Natural killer cell (primary cell): ENCODE results near the gene PROM2. TPM values are rescaled to one million over a fixed set of nuclear protein-coding genes. Genes with fewer than 3 reads are reported as not detected.

Source experiments
- ATAC-seq, 3 donors: fragments of 150-1000 bp in 2 of 3; fragments of 200-7000 bp in 1 of 3; cut with Tn5 transposase; 1 replicate in 1 of 3; 2 replicates in 2 of 3; pipeline ENCODE4 v1.10.0; 2021; ENCODE audit warnings: mild to moderate bottlenecking in 2 of 3, moderate library complexity in 2 of 3
- DNase-seq, 2 donors: peaks; one replicate each; pipeline versions ENCODE4 v3.0.0 to v3.0.0-alpha.2; 2013 to 2021; ENCODE audit warnings: mixed read lengths in 1 of 2
- H3K27ac ChIP-seq: one replicate; pipeline ENCODE4 v1.5.1; 2013; ENCODE audit warnings: mild to moderate bottlenecking, low read length
- H3K27me3 ChIP-seq: one replicate; pipeline ENCODE4 v1.6.1; 2013; ENCODE audit warnings: low read length; ENCODE audit not compliant: control insufficient read depth, insufficient read depth
- H3K36me3 ChIP-seq: one replicate; pipeline ENCODE4 v1.6.1; 2013; ENCODE audit warnings: low read length; ENCODE audit not compliant: control insufficient read depth, insufficient read depth
- H3K4me1 ChIP-seq: one replicate; pipeline ENCODE4 v1.6.1; 2013; ENCODE audit warnings: low read length; ENCODE audit not compliant: control insufficient read depth, insufficient read depth
- H3K4me3 ChIP-seq: one replicate; pipeline ENCODE4 v1.5.1; 2013; ENCODE audit warnings: low read length
- H3K9me3 ChIP-seq: one replicate; pipeline ENCODE4 v1.6.1; 2013; ENCODE audit warnings: low read length; ENCODE audit not compliant: control insufficient read depth, insufficient read depth
- H3K27ac Mint-ChIP-seq, 2 donors: one replicate each; pipeline ENCODE4 v1.8.0; 2022; ENCODE audit warnings: mild to moderate bottlenecking in 2 of 2, mixed read lengths in 2 of 2, moderate library complexity in 1 of 2
- H3K27me3 Mint-ChIP-seq, 2 donors: one replicate each; pipeline ENCODE4 v1.8.0; 2022; ENCODE audit warnings: low read depth in 2 of 2, mixed read lengths in 2 of 2
- H3K36me3 Mint-ChIP-seq: one replicate; pipeline ENCODE4 v1.8.0; 2022; ENCODE audit warnings: mixed read lengths
- H3K4me1 Mint-ChIP-seq, 2 donors: one replicate each; pipeline ENCODE4 v1.8.0; 2022; ENCODE audit warnings: mixed read lengths in 2 of 2
- H3K4me3 Mint-ChIP-seq: one replicate; pipeline ENCODE4 v1.8.0; 2022; ENCODE audit warnings: mild to moderate bottlenecking, moderate library complexity, mixed read lengths
- H3K9me3 Mint-ChIP-seq, 2 donors: one replicate each; pipeline ENCODE4 v1.8.0; 2022; ENCODE audit warnings: mixed read lengths in 2 of 2
- WGBS: methylation state at CpG from one replicate; pipeline ENCODE4 v1.1.7; 2013; ENCODE audit warnings: missing lambda C conversion rate; ENCODE audit not compliant: insufficient coverage; 5-methylcytosine and 5-hydroxymethylcytosine counted together
- intact Hi-C: fragments of 100-400 bp; cut with micrococcal nuclease; formaldehyde crosslinking; loops from one replicate; pipeline ENCODE4 v1.14.2; 2022
- total RNA-seq, 4 donors: library from RNA; stranded (reverse); fragments of 120-200 nt in 1 of 4; gene quantifications; one replicate each; pipeline versions ENCODE4 v1.2.3 to v1.2.4, GENCODE V29; 2013 to 2022
- TF ChIP-seq, protein P1 (sequence below): fragments of 200-600 bp; IDR thresholded peaks from one replicate; pipeline ENCODE4 v1.8.0; 2022; ENCODE audit warnings: antibody characterized with exemption

Gene PROM2
- total RNA-seq, 3 donors from 2014 or later (not counting 1 experiment from before 2014, with no cell fraction given): 0.64 to 1.1 (median 0.70) TPM

GRCh38 chr2:95298486-95299111 is 24.4 kb downstream of the PROM2 start:
- ATAC-seq (no peak), DNase-seq (no peak)
- TF ChIP-seq, protein P1, sequence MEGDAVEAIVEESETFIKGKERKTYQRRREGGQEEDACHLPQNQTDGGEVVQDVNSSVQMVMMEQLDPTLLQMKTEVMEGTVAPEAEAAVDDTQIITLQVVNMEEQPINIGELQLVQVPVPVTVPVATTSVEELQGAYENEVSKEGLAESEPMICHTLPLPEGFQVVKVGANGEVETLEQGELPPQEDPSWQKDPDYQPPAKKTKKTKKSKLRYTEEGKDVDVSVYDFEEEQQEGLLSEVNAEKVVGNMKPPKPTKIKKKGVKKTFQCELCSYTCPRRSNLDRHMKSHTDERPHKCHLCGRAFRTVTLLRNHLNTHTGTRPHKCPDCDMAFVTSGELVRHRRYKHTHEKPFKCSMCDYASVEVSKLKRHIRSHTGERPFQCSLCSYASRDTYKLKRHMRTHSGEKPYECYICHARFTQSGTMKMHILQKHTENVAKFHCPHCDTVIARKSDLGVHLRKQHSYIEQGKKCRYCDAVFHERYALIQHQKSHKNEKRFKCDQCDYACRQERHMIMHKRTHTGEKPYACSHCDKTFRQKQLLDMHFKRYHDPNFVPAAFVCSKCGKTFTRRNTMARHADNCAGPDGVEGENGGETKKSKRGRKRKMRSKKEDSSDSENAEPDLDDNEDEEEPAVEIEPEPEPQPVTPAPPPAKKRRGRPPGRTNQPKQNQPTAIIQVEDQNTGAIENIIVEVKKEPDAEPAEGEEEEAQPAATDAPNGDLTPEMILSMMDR: no peak
- Mint-ChIP-seq H3K27me3 (peaks cover 0 to 3% of the 10 kb centered on the region in 2 donors), H3K27ac (no peak overlapping the region), H3K9me3 (no peaks in the 10 kb centered on the region), H3K36me3 (no peaks in the 10 kb centered on the region), H3K4me3 (no peak overlapping the region), H3K4me1 (peaks cover 0 to 6% of the 10 kb centered on the region in 2 donors)
- H3K27me3 ChIP-seq: no peaks in the 10 kb centered on the region
- H3K36me3 ChIP-seq: no peaks in the 10 kb centered on the region
- H3K4me1 ChIP-seq: no peaks in the 10 kb centered on the region
- no peak overlapping the region for H3K27ac ChIP-seq
- no peaks in the 10 kb centered on the region for H3K9me3 ChIP-seq
- intact Hi-C loops: no loop called here
- 81% methylated on average over 9 of the region's 9 CpGs for WGBS
- H3K4me3 ChIP-seq: no peak overlapping the region

GRCh38 chr2:95299961-95300360 is 25.7 kb downstream of the PROM2 start:
- no peaks in the 10 kb centered on the region for H3K9me3 Mint-ChIP-seq
- no peak for DNase-seq
- H3K27ac Mint-ChIP-seq: no peak overlapping the region
- Histone ChIP-seq H3K4me1 (no peaks in the 10 kb centered on the region), H3K4me3 (no peak overlapping the region), H3K27ac (no peak overlapping the region), H3K9me3 (no peaks in the 10 kb centered on the region), H3K27me3 (no peaks in the 10 kb centered on the region), H3K36me3 (no peaks in the 10 kb centered on the region)
- intact Hi-C loops: no loop called here
- H3K36me3 Mint-ChIP-seq: no peaks in the 10 kb centered on the region
- no peak for ATAC-seq
- H3K27me3 Mint-ChIP-seq: peaks cover 0 to 3% of the 10 kb centered on the region in 2 donors
- peaks cover 0 to 6% of the 10 kb centered on the region in 2 donors for H3K4me1 Mint-ChIP-seq
- 85% methylated on average over 9 of the region's 9 CpGs for WGBS
- TF ChIP-seq, protein P1: no peak
- H3K4me3 Mint-ChIP-seq: no peak overlapping the region

- H3K4me3 ChIP-seq: no peak overlapping the region
- no peaks in the 10 kb centered on the region for H3K4me1 ChIP-seq
- no peak for ATAC-seq
- no peaks in the 10 kb centered on the region for H3K36me3 ChIP-seq
- no peak overlapping the region for H3K4me3 Mint-ChIP-seq
- intact Hi-C loops: no loop called here
- WGBS: 18% methylated on average over 11 of the region's 11 CpGs
- peaks cover 0 to 6% of the 10 kb centered on the region in 2 donors for H3K4me1 Mint-ChIP-seq
- no peaks in the 10 kb centered on the region for H3K36me3 Mint-ChIP-seq
- H3K9me3 ChIP-seq: no peaks in the 10 kb centered on the region
- no peaks in the 10 kb centered on the region for H3K27me3 ChIP-seq
- no peak overlapping the region for H3K27ac ChIP-seq
- no peak for DNase-seq
- no peak overlapping the region for H3K27ac Mint-ChIP-seq
- no peaks in the 10 kb centered on the region for H3K9me3 Mint-ChIP-seq
- TF ChIP-seq, protein P1: no peak
- H3K27me3 Mint-ChIP-seq: peaks cover 0 to 3% of the 10 kb centered on the region in 2 donors
These were observed 26.2 kb downstream of the PROM2 start for GRCh38 chr2:95300450-95300849.

DNA sequence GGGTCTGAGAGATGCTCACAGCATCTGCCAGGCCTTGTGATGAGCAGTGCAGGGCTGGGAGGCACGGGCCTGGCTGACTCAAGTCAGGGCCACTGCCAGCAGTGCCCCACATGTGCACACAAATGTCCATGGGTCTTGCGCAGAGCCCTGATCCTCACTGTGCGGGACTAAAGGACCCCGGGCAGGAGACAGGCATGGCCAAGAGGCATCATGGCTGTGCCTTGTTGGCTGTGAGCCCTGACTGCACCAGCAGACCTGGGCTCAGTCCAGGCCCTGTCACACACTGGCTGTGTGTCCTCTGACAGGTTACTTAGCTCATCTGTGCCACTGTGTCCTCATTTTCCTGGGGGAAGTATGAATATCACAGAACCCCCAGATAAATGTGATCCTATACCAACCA is 26.9 kb downstream of the PROM2 start:
- no peaks in the 10 kb centered on the region for H3K9me3 Mint-ChIP-seq
- no peaks in the 10 kb centered on the region for H3K36me3 Mint-ChIP-seq
- 93% methylated on average over 4 of the region's 4 CpGs for WGBS
- no peaks in the 10 kb centered on the region for H3K9me3 ChIP-seq
- ATAC-seq: no peak
- no peak overlapping the region for H3K4me3 ChIP-seq
- intact Hi-C loops: no loop called here
- no peaks in the 10 kb centered on the region for H3K4me1 ChIP-seq
- no peak overlapping the region for H3K27ac ChIP-seq
- no peaks in the 10 kb centered on the region for H3K36me3 ChIP-seq
- no peaks in the 10 kb centered on the region for H3K27me3 ChIP-seq
- TF ChIP-seq, protein P1: no peak
- peaks cover 0 to 6% of the 10 kb centered on the region in 2 donors for H3K4me1 Mint-ChIP-seq
- no peak for DNase-seq
- no peak overlapping the region for H3K4me3 Mint-ChIP-seq
- H3K27ac Mint-ChIP-seq: no peak overlapping the region
- H3K27me3 Mint-ChIP-seq: peaks cover 0 to 3% of the 10 kb centered on the region in 2 donors
